Common myeloid progenitor, CD34-positive (primary cell): ENCODE data around the gene STPG3.
"Not testable (repeated sequence)": the region's sequence is repeated elsewhere in the genome, so short reads cannot be mapped to it uniquely, and the experiment has no call there.

Source experiments
- CTCF ChIA-PET: fragments of 350-600 bp; sonication (Branson Sonifier 250); formaldehyde crosslinking; loops from one replicate; lab custom pipeline; 2021; ENCODE audit warnings: antibody characterized with exemption; lab: Charles Lee
- POLR2A ChIA-PET: fragments of 350-600 bp; sonication (Branson Sonifier 250); formaldehyde crosslinking; loops from one replicate; lab custom pipeline; 2021; ENCODE audit warnings: antibody characterized with exemption; lab: Charles Lee
- DNase-seq, 3 donors: peaks; one replicate each; pipeline versions ENCODE4 v3.0.0 to v3.0.0-alpha.2; 2013
- H3K27ac ChIP-seq, 2 experiments: 1 replicate in 1 of 2; 2 replicates in 1 of 2; pipeline ENCODE4 v1.7.0; 2013; ENCODE audit warnings: inconsistent platforms in 2 of 2, low read length in 2 of 2, mild to moderate bottlenecking in 2 of 2, low read depth in 1 of 2, moderate library complexity in 1 of 2; ENCODE audit not compliant: severe bottlenecking in 2 of 2, insufficient read depth in 1 of 2, poor library complexity in 1 of 2
- H3K27me3 ChIP-seq, 5 experiments: replicated peaks in 2 of 5; 1 replicate in 3 of 5; 2 replicates in 2 of 5; pipeline versions ENCODE4 v1.6.1 to v1.7.0; 2013; ENCODE audit warnings: low read length in 4 of 5, mild to moderate bottlenecking in 2 of 5, moderate library complexity in 2 of 5, inconsistent platforms in 1 of 5; ENCODE audit not compliant: insufficient read depth in 5 of 5, control insufficient read depth in 4 of 5
- H3K36me3 ChIP-seq, 4 experiments: 1 replicate in 2 of 4; 2 replicates in 2 of 4; pipeline versions ENCODE4 v1.6.1 to v1.7.0; 2013; ENCODE audit warnings: low read length in 3 of 4, control low read depth in 1 of 4, mild to moderate bottlenecking in 1 of 4; ENCODE audit not compliant: control insufficient read depth in 4 of 4, insufficient read depth in 4 of 4
- H3K4me1 ChIP-seq, 4 experiments: 1 replicate in 3 of 4; 2 replicates in 1 of 4; pipeline versions ENCODE4 v1.6.1 to v1.7.1; 2013; ENCODE audit warnings: low read length in 3 of 4, mild to moderate bottlenecking in 3 of 4, control low read depth in 1 of 4, inconsistent platforms in 1 of 4, moderate library complexity in 1 of 4; ENCODE audit not compliant: control insufficient read depth in 4 of 4, insufficient read depth in 4 of 4; ENCODE audit errors: control extremely low read depth in 1 of 4
- H3K4me3 ChIP-seq, 7 experiments: 1 replicate in 4 of 7; 2 replicates in 3 of 7; pipeline versions ENCODE4 v1.5.1 to v1.7.0; 2013; ENCODE audit warnings: mild to moderate bottlenecking in 7 of 7, low read length in 6 of 7, moderate library complexity in 6 of 7, inconsistent platforms in 2 of 7, low read depth in 2 of 7, control low read depth in 1 of 7; ENCODE audit not compliant: insufficient read depth in 4 of 7, control insufficient read depth in 1 of 7; ENCODE audit errors: extremely low read depth in 1 of 7
- H3K9me3 ChIP-seq, 5 experiments: 1 replicate in 4 of 5; 2 replicates in 1 of 5; pipeline versions ENCODE4 v1.6.1 to v1.7.1; 2013; ENCODE audit warnings: low read length in 4 of 5, mild to moderate bottlenecking in 2 of 5, inconsistent platforms in 1 of 5, low read depth in 1 of 5, moderate library complexity in 1 of 5; ENCODE audit not compliant: control insufficient read depth in 4 of 5, insufficient read depth in 2 of 5; ENCODE audit errors: control extremely low read depth in 1 of 5
- WGBS: methylation state at CpG from one replicate; pipeline ENCODE4 v1.1.5; 2013; ENCODE audit not compliant: insufficient coverage; 5-methylcytosine and 5-hydroxymethylcytosine counted together

STPG3 gene

DNA sequence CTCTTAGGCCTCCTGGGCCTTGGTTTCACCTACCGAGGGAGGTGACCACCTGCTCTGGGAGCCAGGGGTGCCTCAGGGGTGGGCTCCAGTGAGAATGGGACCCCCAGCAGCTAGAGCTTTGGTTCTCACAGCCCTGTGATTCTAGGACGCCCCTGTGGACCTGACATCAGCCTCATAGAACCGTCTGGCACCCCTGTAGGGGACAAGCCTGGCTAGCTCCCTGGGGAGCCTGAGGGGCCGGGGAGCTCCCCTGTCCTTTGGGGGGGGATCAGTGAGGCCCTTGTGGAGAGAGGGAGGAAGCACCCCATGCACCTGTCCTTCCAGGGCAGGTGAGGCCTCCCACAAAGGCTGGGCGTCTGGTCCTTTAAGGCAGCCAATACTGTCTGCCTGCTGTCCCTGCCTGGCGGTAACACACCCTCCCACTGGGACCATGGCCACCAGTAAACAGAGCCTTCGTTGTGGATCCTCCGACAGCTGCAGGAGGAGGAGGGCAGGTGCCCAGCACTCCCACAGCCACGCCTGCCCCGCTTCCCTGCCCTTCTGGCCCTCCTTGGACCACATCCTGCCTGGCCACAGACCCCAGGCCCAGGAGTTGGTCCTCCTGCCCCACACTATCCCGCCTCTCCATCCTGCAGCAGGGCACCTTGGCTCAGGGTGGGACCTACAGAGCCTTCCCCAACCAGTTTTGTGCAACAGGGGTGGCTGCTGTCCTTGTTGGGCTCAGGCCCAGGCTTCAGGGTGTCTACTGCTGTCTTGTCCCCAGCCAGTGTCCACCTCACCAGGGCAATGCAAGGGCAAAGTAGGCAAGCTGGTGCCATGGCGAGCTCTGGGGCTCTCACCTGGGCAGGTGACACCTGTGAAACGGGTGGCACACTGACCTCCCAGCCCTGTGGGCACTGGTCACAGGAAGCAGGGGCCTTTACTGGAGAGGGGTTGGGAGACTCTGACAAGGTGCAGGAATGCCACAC, 13.0 kb upstream of the STPG3 start:
- 89% methylated on average over 11 of the region's 13 CpGs for WGBS
- H3K27ac ChIP-seq: no peak overlapping the region
- no peak for DNase-seq
- POLR2A ChIA-PET: no interaction called here
- no peaks in the 10 kb centered on the region for H3K9me3 ChIP-seq
- peaks cover 3 to 64% (median 57%) of the 10 kb centered on the region in 4 experiments for H3K4me1 ChIP-seq
- H3K36me3 ChIP-seq: peaks cover 0 to 14% (median 12%) of the 10 kb centered on the region in 4 experiments
- H3K27me3 ChIP-seq: peaks cover 0 to 7% (median 0%) of the 10 kb centered on the region in 5 experiments
- H3K4me3 ChIP-seq: no peak overlapping the region
- CTCF ChIA-PET: interaction anchor here (0.8 to 4.8 kb wide), 9 partner anchors 10 to 203 kb away, joined by 3 to 25 read pairs (median 4); partner anchors contain the start of genes ANAPC2, CYSRT1, RNF208 and RNF224

DNA sequence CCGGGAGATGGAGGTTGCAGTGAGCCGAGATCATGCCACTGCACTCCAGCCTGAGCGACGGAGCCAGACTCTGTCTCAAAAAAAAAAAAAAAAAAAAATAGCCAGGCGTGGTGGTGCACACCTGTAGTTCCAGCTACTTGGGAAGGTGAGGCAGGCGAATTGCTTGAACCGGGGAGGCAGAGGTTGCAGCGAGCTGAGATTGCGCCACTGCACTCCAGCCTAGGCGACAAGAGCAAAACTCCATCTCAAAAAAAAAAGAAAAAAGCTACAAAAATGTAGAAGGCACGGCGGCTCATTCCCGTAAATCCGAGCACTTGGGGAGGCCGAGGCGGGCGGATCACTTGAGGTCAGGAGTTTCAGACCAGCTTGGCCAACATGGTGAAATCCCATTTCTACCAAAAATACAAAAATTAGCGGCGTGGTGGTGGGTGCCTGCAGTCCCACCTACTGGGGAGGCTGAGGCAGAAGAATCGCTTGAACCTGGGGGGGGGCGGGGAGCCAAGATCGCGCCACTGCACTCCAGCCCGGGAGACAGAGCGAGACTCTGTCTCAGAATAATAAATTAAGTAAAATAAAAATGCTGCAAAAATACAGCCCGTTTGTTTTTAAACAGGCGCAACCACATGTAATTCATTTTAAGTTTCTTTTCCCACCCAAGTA, 11.4 kb upstream of the STPG3 start:
- H3K9me3 ChIP-seq, H3K27me3 ChIP-seq, DNase-seq: not testable (repeated sequence)
- 75% methylated on average over 13 of the region's 27 CpGs for WGBS
- ChIA-PET POLR2A (interaction anchor here (0.6 to 2.7 kb wide), 4 partner anchors 15 to 183 kb away, joined by 3 to 16 read pairs (median 10); partner anchors contain the start of genes CYSRT1, EXD3, NELFB and NOXA1), CTCF (interaction anchor here (1.0 to 1.6 kb wide), 6 partner anchors 10 to 63 kb away, joined by 3 to 5 read pairs (median 4); no protein-coding TSS in a partner anchor)
- Histone ChIP-seq H3K27ac (peak overlapping the region; percentile 33 to 82), H3K36me3 (peaks cover 0 to 24% (median 17%) of the 10 kb centered on the region in 4 experiments), H3K4me1 (peaks cover 3 to 78% (median 63%) of the 10 kb centered on the region in 4 experiments), H3K4me3 (peak overlapping the region; percentile 46 to 84 (median 71))

DNA sequence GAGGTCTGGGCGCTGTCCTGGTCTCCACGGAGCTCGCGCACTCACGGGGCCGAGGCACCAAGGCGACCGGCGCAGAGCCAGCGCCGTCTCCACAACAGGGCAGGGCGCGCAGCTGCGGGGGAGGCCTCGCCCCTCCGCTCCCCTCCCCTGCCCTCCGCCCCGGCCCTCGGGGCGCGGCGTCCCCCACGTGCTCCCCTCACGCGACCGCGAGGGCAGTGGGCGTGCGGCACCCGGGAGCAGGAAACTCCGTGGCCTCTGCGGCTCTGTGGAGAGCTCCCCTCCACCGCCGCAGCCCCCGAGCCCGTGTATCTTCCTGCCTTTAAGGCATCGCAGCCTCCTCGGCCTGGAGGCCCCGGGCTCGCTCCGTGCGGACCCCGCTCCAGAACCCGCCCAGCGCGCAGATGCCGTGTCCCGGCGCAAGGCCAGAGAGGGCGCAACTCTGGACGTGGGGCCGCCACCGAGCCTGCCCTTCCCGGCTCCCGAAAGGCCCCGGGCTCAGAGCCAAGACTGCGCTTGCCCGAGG, 10.7 kb upstream of the STPG3 start:
- Histone ChIP-seq H3K9me3 (no peaks in the 10 kb centered on the region), H3K4me1 (peaks cover 3 to 71% (median 59%) of the 10 kb centered on the region in 4 experiments), H3K27me3 (no peaks in the 10 kb centered on the region), H3K27ac (peak overlapping the region; percentile 33 to 82), H3K4me3 (peak overlapping the region; percentile 46 to 84 (median 71)), H3K36me3 (peaks cover 0 to 24% (median 17%) of the 10 kb centered on the region in 4 experiments)
- CTCF ChIA-PET: interaction anchor here (0.8 to 1.6 kb wide), 9 partner anchors 10 to 64 kb away, joined by 3 to 5 read pairs (median 3); no protein-coding TSS in a partner anchor
- POLR2A ChIA-PET: interaction anchor here (0.6 to 2.7 kb wide), 11 partner anchors 12 to 458 kb away, joined by 3 to 16 read pairs (median 4); partner anchors contain the start of genes CYSRT1, EXD3, NELFB and NOXA1
- WGBS: 0% methylated on average over 35 of the region's 58 CpGs
- peak; percentile 82 to 93 (median 89) for DNase-seq

DNA sequence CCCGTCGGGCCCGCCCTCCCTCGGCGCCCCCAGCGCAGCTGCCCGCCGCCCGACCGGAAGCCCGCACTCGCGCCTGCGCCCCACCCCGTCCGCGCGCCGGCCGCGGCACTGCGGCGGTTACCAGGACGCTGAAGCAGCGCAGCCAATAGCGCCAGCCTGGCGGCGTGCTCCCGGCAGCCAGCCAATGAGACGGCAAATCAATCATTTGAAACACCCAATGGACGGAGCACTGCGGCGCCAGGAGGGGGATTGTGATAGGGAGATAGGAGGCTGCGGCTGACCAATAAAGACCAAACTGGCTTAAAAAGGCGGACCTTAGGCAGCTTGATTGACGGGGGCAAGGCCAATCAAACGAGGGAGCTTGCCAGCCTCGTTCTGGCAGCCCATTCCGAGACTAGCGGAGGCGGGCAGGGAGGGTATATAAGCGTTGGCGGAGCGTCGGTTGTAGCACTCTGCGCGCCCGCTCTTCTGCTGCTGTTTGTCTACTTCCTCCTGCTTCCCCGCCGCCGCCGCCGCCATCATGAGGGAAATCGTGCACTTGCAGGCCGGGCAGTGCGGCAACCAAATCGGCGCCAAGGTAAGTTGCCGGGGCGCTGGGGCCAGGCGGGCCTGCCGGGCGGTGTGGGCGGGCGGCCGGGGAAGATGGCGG, 10.1 kb upstream of the STPG3 start, which contains the start of gene TUBB4B:
Gene TUBB4B (plus strand): TSS at position 447 of the 649 bp plus-strand sequence. CDS start 74 bp downstream, at position 521.
- DNase-seq: peak; percentile 100
- ChIA-PET CTCF (interaction anchor here (0.8 to 1.6 kb wide), 9 partner anchors 9 to 64 kb away, joined by 3 to 5 read pairs (median 3); no protein-coding TSS in a partner anchor), POLR2A (interaction anchor here (0.6 to 2.7 kb wide), 10 partner anchors 12 to 458 kb away, joined by 3 to 16 read pairs (median 4); partner anchors contain the start of genes CYSRT1, NELFB, RNF208 and TPRN)
- H3K27me3 ChIP-seq: no peaks in the 10 kb centered on the region
- no peaks in the 10 kb centered on the region for H3K9me3 ChIP-seq
- peak within 1 kb of the TSS; percentile 33 to 83 for H3K27ac ChIP-seq
- H3K36me3 ChIP-seq: peaks cover 0 to 24% (median 17%) of the 10 kb centered on the region in 4 experiments
- H3K4me1 ChIP-seq: peaks cover 3 to 65% (median 53%) of the 10 kb centered on the region in 4 experiments
- 0% methylated on average over 59 of the region's 67 CpGs for WGBS
- peak within 1 kb of the TSS; percentile 56 to 87 (median 78) for H3K4me3 ChIP-seq

DNA sequence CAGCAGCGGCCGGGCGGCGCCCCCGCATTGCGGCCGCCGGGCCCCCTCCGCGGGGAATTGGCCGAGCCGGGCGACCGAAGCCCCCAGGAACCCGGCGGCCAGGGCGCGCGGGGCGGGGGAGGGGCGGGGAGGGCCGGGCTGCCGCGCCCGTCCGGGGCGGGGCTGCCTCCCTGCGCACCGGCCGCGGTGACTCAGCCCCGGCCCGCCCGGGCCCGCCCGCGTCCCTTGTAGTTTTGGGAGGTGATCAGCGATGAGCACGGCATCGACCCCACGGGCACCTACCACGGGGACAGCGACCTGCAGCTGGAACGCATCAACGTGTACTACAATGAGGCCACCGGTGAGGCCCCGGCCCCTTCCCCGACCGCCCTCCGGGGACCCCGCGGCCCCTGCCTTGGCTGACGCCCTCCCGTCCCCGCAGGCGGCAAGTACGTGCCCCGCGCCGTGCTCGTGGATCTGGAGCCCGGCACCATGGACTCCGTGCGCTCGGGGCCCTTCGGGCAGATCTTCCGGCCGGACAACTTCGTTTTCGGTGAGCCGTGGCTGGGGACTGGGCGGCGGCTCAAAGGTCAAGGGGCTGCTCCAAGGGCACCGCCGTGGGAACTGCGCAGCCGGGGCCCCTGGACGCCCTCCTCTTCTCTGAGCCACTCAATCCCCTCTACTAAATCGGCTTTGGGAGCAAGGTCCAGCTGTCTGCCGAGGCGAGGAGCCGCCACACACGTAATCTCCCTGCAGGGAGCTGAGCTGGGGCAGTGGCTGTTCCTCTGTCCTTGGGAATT, 9.4 kb upstream of the STPG3 start:
- H3K9me3 ChIP-seq: no peaks in the 10 kb centered on the region
- H3K4me3 ChIP-seq: peak overlapping the region; percentile 56 to 87 (median 78)
- H3K4me1 ChIP-seq: peaks cover 3 to 58% (median 47%) of the 10 kb centered on the region in 4 experiments
- peak; percentile 45 to 62 (median 50) for DNase-seq
- 6% methylated on average over 73 of the region's 83 CpGs for WGBS
- POLR2A ChIA-PET: interaction anchor here (1.1 to 2.7 kb wide), 3 partner anchors 13 to 15 kb away, joined by 4 to 14 read pairs (median 6); partner anchors contain the start of gene NELFB
- H3K27ac ChIP-seq: peak overlapping the region; percentile 33 to 83
- H3K27me3 ChIP-seq: no peaks in the 10 kb centered on the region
- peaks cover 0 to 24% (median 17%) of the 10 kb centered on the region in 4 experiments for H3K36me3 ChIP-seq
- CTCF ChIA-PET: interaction anchor here (0.9 to 1.6 kb wide), 6 partner anchors 12 to 51 kb away, joined by 3 to 8 read pairs (median 4); partner anchors contain the start of gene NELFB
